ENCODE data around the gene VILL. TPM values are rescaled to one million over a fixed set of nuclear protein-coding genes. Genes with fewer than 3 reads are reported as not detected.

VILL gene
- total and polyA plus RNA-seq, 2 donors (not counting 3 experiments of a cell fraction or from before 2014, with no cell fraction given): 9.0 to 10.0 TPM

GRCh38 chr3:38000965-38001455 is 10.4 kb downstream of the VILL start:
- Histone ChIP-seq H3K9me1 (replicated peaks; ENCODE audit: control insufficient read depth, extremely low read depth, insufficient read depth, low read length) (no peaks in the 10 kb centered on the region), H3K9ac (replicated peaks; ENCODE audit: extremely low read depth, insufficient read depth, low read length) (no peak overlapping the region), H3K4me3 (replicated peaks in 1 of 3; ENCODE audit: insufficient read depth in 1 of 3, low read depth in 1 of 3, low read length in 3 of 3) (no peak overlapping the region), H3K4me1 (ENCODE audit: control insufficient read depth, extremely low read depth, insufficient read depth, low read length) (peaks cover 4% of the 10 kb centered on the region), H3K9me3 (replicated peaks; ENCODE audit: control insufficient read depth, insufficient read depth, low read length) (no peaks in the 10 kb centered on the region), H4K20me1 (replicated peaks; ENCODE audit: control insufficient read depth, extremely low read depth, insufficient read depth, low read length) (no peaks in the 10 kb centered on the region), H3K27ac (ENCODE audit: insufficient read depth, low read depth, low read length) (no peak overlapping the region), H3K36me3 (ENCODE audit: control insufficient read depth in 2 of 2, extremely low read depth in 1 of 2, insufficient read depth in 2 of 2, low read length in 2 of 2) (peaks cover 0 to 9% of the 10 kb centered on the region in 2 experiments), H3K79me2 (ENCODE audit: control insufficient read depth, insufficient read depth, low read length) (no peaks in the 10 kb centered on the region), H2AFZ (ENCODE audit: low read depth, low read length) (no peak overlapping the region), H3K4me2 (ENCODE audit: insufficient read depth, low read length) (no peak overlapping the region), H3K27me3 (ENCODE audit: control insufficient read depth in 2 of 2, insufficient read depth in 2 of 2, low read length in 2 of 2) (no peaks in the 10 kb centered on the region)
- no peak for TF ChIP-seq MAX (IDR thresholded peaks at IDR 0.05; ENCODE audit: insufficient read depth, insufficient read length)
- TF ChIP-seq GATA2 (IDR thresholded peaks at IDR 0.05; ENCODE audit: insufficient read depth, insufficient read length, low read depth, low read length): no peak
- TF ChIP-seq EZH2 (IDR thresholded peaks at IDR 0.05; ENCODE audit: borderline replicate concordance, low read depth, low read length, severe bottlenecking): no peak
- TF ChIP-seq JUN (IDR thresholded peaks at IDR 0.05; ENCODE audit: borderline replicate concordance, insufficient read depth, insufficient read length, low read depth): no peak
- TF ChIP-seq POLR2A (IDR thresholded peaks at IDR 0.05; ENCODE audit: low read depth, low read length): no peak
- TF ChIP-seq POLR2AphosphoS5 (IDR thresholded peaks at IDR 0.05; ENCODE audit: insufficient read depth, low read depth, low read length): no peak
- no peak for TF ChIP-seq MYC (IDR thresholded peaks at IDR 0.05; ENCODE audit: low read depth, low read length)
- TF ChIP-seq CTCF (IDR thresholded peaks at IDR 0.05; ENCODE audit: extremely low read depth in 1 of 2, insufficient read depth in 1 of 2, low read depth in 1 of 2, low read length in 2 of 2): no peak
- TF ChIP-seq FOS (IDR thresholded peaks at IDR 0.05; ENCODE audit: borderline replicate concordance, insufficient read depth, low read length): no peak
- dilution Hi-C loops (cut with MboI; ENCODE audit: extremely low pct_ligation_motif_present, low sequenced_read_pairs) (no loop called here), intact Hi-C loops (cut with micrococcal nuclease) (no loop called here)
- ChIA-PET CTCF (interaction anchor here (0.7 to 3.6 kb wide), 4 partner anchors 13 to 147 kb away, joined by 3 to 34 read pairs (median 12); no protein-coding TSS in a partner anchor), POLR2A (no interaction called here)
- no TSS peak for BruUV-seq (replicated peaks)
- no peak for DNase-seq (ENCODE audit: low read depth, low spot score)
- no peak for FAIRE-seq
